ENCODE data around the gene FBH1. TPM values are rescaled to one million over a fixed set of nuclear protein-coding genes. Genes with fewer than 3 reads are reported as not detected.

The FBH1 gene
- total RNA-seq, 1 experiment from 2014 or later, result 22.0 TPM

DNA sequence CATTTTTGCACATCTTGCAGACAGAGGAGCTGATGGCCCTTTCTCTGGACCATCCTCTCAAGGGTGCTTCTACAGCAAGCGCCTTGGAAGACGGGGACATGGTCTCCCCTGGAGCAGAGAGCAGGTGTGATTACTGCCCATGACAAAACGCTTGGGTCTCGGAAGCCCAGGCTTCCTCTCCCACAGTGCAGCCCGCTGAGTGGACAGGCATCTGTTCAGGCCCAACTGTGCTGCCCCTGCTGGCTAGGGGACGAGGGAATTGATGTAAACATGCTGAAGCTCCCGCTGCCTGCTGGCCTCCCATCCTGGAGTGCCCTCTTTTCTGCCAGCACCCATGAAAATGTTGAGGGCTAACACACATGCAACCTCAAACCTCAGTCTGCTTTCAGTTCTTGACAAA lies 73.0 kb downstream of the FBH1 start:
- DNase-seq (no peak), ATAC-seq (no peak)
- Histone ChIP-seq H3K4me2 (ENCODE audit: low read length) (no peak overlapping the region), H3K79me2 (ENCODE audit: low read length) (no peaks in the 10 kb centered on the region), H3K27ac (ENCODE audit: low read length) (no peak overlapping the region), H3K9ac (ENCODE audit: low read length) (no peak overlapping the region), H3K27me3 (ENCODE audit: low read length) (no peaks in the 10 kb centered on the region), H3K9me2 (replicated peaks; ENCODE audit: low read length) (no peaks in the 10 kb centered on the region), H3K4me1 (ENCODE audit: insufficient read depth, low read length) (peaks cover 15% of the 10 kb centered on the region), H3K9me3 (ENCODE audit: low read length) (no peaks in the 10 kb centered on the region), H4K20me1 (ENCODE audit: low read length) (no peaks in the 10 kb centered on the region), H3K36me3 (ENCODE audit: low read depth, low read length) (no peaks in the 10 kb centered on the region), H2AFZ (ENCODE audit: low read length) (no peak overlapping the region), H3K4me3 (ENCODE audit: low read length) (no peak overlapping the region), H3F3A (ENCODE audit: low read length, unreplicated experiment) (no peaks in the 10 kb centered on the region)
- POLR2A ChIA-PET (ENCODE audit: unreplicated experiment), result no interaction called here
- intact Hi-C loops (cut with micrococcal nuclease), result no loop called here
- TF ChIP-seq EZH2phosphoT487 (IDR thresholded peaks at IDR 0.05; ENCODE audit: borderline replicate concordance, low read length), result no peak
- TF ChIP-seq EZH2 (IDR thresholded peaks at IDR 0.05; ENCODE audit: low read length, unreplicated experiment), result no peak
- TF ChIP-seq CTCF (conservative IDR thresholded peaks at IDR 0.05; ENCODE audit: low read depth, low read length), result no peak
- no TSS peak for BruUV-seq (replicated peaks)
- CTCF ChIA-PET, result no interaction called here

- Histone ChIP-seq H4K20me1 (ENCODE audit: low read length) (no peaks in the 10 kb centered on the region), H3K9me2 (replicated peaks; ENCODE audit: low read length) (no peaks in the 10 kb centered on the region), H3K27ac (ENCODE audit: low read length) (no peak overlapping the region), H3K4me2 (ENCODE audit: low read length) (no peak overlapping the region), H3K79me2 (ENCODE audit: low read length) (no peaks in the 10 kb centered on the region), H3F3A (ENCODE audit: low read length, unreplicated experiment) (no peaks in the 10 kb centered on the region), H3K9ac (ENCODE audit: low read length) (no peak overlapping the region), H3K4me3 (ENCODE audit: low read length) (no peak overlapping the region), H3K9me3 (ENCODE audit: low read length) (no peaks in the 10 kb centered on the region), H2AFZ (ENCODE audit: low read length) (no peak overlapping the region), H3K36me3 (ENCODE audit: low read depth, low read length) (no peaks in the 10 kb centered on the region), H3K4me1 (ENCODE audit: insufficient read depth, low read length) (peaks cover 10% of the 10 kb centered on the region), H3K27me3 (ENCODE audit: low read length) (no peaks in the 10 kb centered on the region)
- no peak for TF ChIP-seq EZH2 (IDR thresholded peaks at IDR 0.05; ENCODE audit: low read length, unreplicated experiment)
- TF ChIP-seq CTCF (conservative IDR thresholded peaks at IDR 0.05; ENCODE audit: low read depth, low read length), result no peak
- TF ChIP-seq EZH2phosphoT487 (IDR thresholded peaks at IDR 0.05; ENCODE audit: borderline replicate concordance, low read length), result no peak
- intact Hi-C loops (cut with micrococcal nuclease), result no loop called here
- DNase-seq, result no peak
- POLR2A ChIA-PET (ENCODE audit: unreplicated experiment), result no interaction called here
- no peak for ATAC-seq
- no TSS peak for BruUV-seq (replicated peaks)
- CTCF ChIA-PET, result no interaction called here
Observed at GRCh38 chr10:5963591-5963990, 73.5 kb downstream of the FBH1 start.

DNA sequence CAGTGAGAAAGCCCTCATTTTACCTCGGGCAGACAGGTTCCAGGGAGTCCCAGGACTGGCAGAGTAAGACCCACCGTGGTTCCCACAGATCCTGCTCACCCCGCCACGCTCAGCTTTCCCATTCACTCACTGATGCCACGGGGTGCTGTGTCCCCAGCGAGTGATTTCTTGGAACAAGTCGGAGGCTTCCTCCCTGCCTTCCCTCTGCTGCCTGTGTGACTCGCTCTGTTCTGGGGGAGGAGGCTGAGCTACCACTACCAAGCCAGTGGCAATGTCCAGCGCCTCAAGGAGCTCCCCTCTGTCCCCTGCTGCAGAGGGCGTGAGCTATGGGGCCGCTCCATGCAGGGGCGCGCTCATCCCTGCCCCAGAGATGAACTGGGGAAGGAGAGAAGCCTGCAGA lies 74.7 kb downstream of the FBH1 start:
- Histone ChIP-seq H3K9ac (ENCODE audit: low read length) (no peak overlapping the region), H3K79me2 (ENCODE audit: low read length) (no peaks in the 10 kb centered on the region), H3K9me2 (replicated peaks; ENCODE audit: low read length) (no peaks in the 10 kb centered on the region), H3F3A (ENCODE audit: low read length, unreplicated experiment) (no peaks in the 10 kb centered on the region), H4K20me1 (ENCODE audit: low read length) (no peaks in the 10 kb centered on the region), H3K4me2 (ENCODE audit: low read length) (no peak overlapping the region), H3K27ac (ENCODE audit: low read length) (no peak overlapping the region), H3K4me3 (ENCODE audit: low read length) (no peak overlapping the region), H3K27me3 (ENCODE audit: low read length) (no peaks in the 10 kb centered on the region), H3K4me1 (ENCODE audit: insufficient read depth, low read length) (no peaks in the 10 kb centered on the region), H2AFZ (ENCODE audit: low read length) (no peak overlapping the region), H3K9me3 (ENCODE audit: low read length) (no peaks in the 10 kb centered on the region), H3K36me3 (ENCODE audit: low read depth, low read length) (no peaks in the 10 kb centered on the region)
- ChIA-PET CTCF (no interaction called here), POLR2A (ENCODE audit: unreplicated experiment) (no interaction called here)
- intact Hi-C loops (cut with micrococcal nuclease), result no loop called here
- ATAC-seq, result no peak
- no TSS peak for BruUV-seq (replicated peaks)
- no peak for DNase-seq
- no peak for TF ChIP-seq CTCF (conservative IDR thresholded peaks at IDR 0.05; ENCODE audit: low read depth, low read length)
- no peak for TF ChIP-seq EZH2phosphoT487 (IDR thresholded peaks at IDR 0.05; ENCODE audit: borderline replicate concordance, low read length)
- no peak for TF ChIP-seq EZH2 (IDR thresholded peaks at IDR 0.05; ENCODE audit: low read length, unreplicated experiment)
